NCI-H748 (cell line): ENCODE data around the gene KASH5.
"Not testable (repeated sequence)": the region's sequence is repeated elsewhere in the genome, so short reads cannot be mapped to it uniquely, and the experiment has no call there.

Experiments
- DNase-seq: peaks from one replicate; lab custom pipeline; 2025; ENCODE audit not compliant: unreplicated experiment; lab: John Stamatoyannopoulos, UW

KASH5 gene

GRCh38 chr19:49434907-49435583 lies 47.0 kb downstream of the KASH5 start:
- peak; percentile 17 for DNase-seq

- DNase-seq = no peak
Observed at GRCh38 chr19:49435670-49436069, 47.6 kb downstream of the KASH5 start.

GRCh38 chr19:49436381-49437017 lies 48.5 kb downstream of the KASH5 start:
- DNase-seq = peak; percentile 71

- no peak for DNase-seq
Observed at GRCh38 chr19:49437231-49437630, 49.2 kb downstream of the KASH5 start.

GRCh38 chr19:49438261-49438660 lies 50.2 kb downstream of the KASH5 start:
- DNase-seq = no peak

- no peak for DNase-seq
Observed at GRCh38 chr19:49439836-49440235, 51.8 kb downstream of the KASH5 start.

- DNase-seq = no peak
Observed at GRCh38 chr19:49440439-49441209, 52.6 kb downstream of the KASH5 start.

GRCh38 chr19:49441210-49441959 lies 53.3 kb downstream of the KASH5 start, which contains the start of gene SLC17A7:
Gene SLC17A7, minus strand, starts transcription at chr19:49441527. Its CDS starts 148 bp downstream, at chr19:49441379.
- peak; percentile 77 for DNase-seq

GRCh38 chr19:49441960-49442350 lies 53.9 kb downstream of the KASH5 start:
- no peak for DNase-seq

GRCh38 chr19:49442354-49442753 lies 54.3 kb downstream of the KASH5 start:
- DNase-seq = no peak

- DNase-seq = peak; percentile 91
Observed at GRCh38 chr19:49442771-49443365, 54.8 kb downstream of the KASH5 start.

GRCh38 chr19:49443366-49444099 lies 55.5 kb downstream of the KASH5 start:
- DNase-seq = peak; percentile 98

GRCh38 chr19:49444100-49444700 lies 56.2 kb downstream of the KASH5 start:
- not testable (repeated sequence) for DNase-seq

GRCh38 chr19:49445997-49446396 lies 57.9 kb downstream of the KASH5 start:
- DNase-seq = no peak

GRCh38 chr19:49447485-49448431 lies 59.7 kb downstream of the KASH5 start:
- peak; percentile 33 for DNase-seq

- no peak for DNase-seq
Observed at GRCh38 chr19:49448432-49448786, 60.4 kb downstream of the KASH5 start.

GRCh38 chr19:49450405-49450804 lies 62.4 kb downstream of the KASH5 start:
- no peak for DNase-seq

GRCh38 chr19:49451430-49452181 lies 63.6 kb downstream of the KASH5 start, which contains the start of gene PIH1D1:
Gene PIH1D1, minus strand, starts transcription at chr19:49451814. Its CDS starts 240 bp downstream, at chr19:49451574.
- DNase-seq = peak; percentile 100
